SHP77 (cell line): ENCODE results near the gene ICA1.
"Not testable (repeated sequence)": the region's sequence is repeated elsewhere in the genome, so short reads cannot be mapped to it uniquely, and the experiment has no call there.

Experiments
- DNase-seq, 2 experiments: peaks; one replicate each; lab custom pipeline; 2025; lab: John Stamatoyannopoulos, UW

ICA1 gene

DNA sequence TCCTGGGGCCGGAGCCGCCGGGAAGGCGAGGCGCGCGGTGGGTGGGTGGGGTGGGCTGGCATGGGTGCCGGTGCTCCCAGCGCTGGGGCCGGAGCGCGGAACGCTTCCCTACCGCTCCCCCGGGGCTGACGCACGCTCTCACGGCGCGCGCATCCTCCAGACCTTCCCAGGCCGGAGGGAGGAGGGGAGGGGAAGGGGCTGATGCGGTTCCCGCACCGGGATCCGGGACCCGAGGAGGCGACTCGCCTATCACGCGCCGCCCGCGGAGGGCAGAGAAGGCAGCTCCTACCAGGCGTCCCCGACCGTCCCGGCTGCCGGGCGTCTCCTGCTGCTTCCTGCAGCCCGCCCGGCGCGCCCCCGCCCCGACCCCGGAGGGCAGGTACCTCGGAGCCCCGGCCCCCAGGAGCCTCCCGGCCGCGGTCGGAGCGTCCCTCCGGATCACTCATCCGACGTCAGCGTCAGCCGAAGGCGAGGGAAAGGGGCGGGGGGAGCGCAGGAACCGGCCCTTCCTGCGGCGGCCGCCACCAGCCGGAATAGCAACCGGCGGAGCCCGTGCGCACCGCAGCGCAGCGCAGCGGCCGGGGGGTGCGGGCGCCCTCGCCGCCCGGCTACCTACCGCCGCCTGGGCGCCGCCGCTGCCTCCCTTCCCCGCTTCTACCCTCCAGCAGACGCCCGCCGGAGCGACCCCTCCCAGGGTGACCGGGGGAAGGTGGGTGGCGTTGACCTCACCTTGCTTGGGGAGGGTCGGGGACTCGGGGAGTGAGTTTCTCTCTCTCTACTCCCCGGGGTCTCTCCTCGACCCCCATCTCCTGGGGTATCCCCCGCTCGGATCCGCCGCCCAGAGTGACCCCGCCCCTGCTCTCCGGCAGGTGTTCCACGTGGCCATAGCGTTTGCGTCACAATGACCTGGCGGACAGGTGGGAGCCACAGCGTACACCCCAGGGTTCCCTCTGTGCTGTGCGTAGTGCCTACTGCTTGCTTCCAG, at the start of gene ICA1:
ICA1 (minus strand) TSS at position 457 of the 985 bp plus-strand sequence. CDS start 26,241 bp downstream, outside the sequence.
- peak; percentile 88 to 89 for DNase-seq

DNA sequence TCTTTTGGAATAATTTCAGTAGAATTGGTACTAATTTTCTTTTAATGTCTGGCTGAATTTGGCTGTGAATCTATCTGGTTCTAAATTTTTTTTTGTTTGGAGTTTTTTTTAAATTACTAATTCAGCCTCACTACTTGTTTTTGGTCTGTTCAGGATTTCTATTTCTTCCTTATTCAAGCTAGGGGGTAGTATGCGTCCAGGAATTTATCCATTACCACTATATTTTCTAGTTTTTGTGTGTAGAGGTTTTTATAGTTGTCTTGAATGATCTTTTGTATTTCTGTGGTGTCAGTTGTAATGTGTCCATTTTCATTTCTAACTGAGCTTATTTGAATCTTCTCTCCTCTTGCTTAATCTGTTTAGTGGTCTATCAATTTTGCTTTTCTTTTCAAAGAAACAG, 48.9 kb upstream of the ICA1 start:
- no peak for DNase-seq

DNA sequence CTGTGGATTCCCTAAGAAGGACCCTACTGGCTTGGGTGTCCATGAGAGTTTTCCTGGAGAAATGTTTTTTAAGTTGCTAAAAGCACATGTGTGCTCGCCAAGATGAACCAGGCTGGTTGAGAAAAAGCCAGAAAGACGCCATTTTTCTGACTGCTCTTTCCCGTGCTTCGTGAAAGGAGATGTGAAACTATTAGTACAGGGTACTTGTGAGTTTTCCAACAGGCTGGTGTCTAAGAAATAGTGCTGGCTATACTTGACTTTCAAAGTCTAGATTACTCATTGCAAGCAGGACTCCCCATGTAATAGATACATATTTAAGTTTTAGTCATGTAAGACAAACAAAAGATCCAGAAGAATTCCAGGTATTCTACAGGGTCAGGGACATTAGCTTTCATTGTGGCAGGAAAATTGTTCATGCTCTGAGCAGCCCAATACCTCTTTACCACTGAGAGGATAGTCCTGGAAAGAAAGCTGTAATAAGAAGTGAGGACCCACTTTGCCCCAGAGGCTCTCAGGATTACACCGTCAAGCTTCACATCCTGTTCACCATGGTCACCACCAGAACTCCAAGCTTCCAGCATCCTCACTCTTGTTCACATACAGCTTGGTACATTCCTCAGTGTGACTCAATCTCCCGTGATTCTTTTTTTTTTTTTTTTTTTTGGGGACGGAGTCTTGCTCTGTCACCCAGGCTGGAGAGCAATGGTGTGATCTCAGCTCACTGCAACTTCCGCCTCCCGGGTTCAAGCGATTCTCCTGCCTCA, 43.8 kb upstream of the ICA1 start:
- DNase-seq, result no peak

DNA sequence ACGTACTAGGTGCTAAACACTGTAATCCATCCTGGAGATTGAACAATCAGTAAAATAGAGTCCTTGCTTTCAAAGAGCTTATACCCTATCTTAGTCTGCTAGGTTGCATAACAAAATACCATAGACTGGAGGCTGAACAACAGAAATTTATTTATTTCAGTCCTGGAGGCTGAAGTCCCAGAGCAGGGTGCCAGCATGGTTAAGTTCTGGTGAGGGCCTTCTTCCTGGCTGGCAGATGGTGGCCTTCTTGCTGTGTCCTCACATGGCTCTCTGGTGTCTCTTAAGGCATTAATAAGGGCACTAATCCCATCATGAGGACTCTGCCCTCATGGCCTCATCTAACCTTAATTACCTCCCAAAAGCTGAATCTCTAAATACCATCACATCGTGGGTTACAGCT, 43.1 kb upstream of the ICA1 start:
- no peak for DNase-seq

DNA sequence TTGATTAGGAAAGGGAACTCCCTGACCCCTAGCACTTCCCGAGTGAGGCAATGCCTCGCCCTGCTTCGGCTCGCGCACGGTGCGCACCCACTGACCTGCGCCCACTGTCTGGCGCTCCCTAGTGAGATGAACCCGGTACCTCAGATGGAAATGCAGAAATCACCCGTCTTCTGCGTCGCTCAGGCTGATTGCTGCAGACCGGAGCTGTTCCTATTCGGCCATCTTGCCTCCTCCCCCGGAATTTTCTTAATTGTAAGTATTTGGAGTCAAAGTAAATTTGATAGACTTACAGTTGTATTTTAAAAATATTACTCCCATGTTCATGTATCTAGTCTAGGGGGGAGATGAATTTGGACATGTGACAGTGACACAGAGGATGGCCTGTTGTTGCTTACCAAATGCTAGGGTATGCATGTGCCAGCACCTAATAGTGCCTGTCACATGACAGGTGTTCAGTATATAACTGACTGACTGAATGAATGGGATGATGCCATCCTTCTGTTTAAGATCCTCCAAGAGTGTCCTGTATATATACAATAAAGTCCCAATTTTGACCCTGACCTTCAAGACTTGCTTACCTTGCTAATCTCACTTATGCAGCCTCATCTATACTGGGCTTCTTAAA, 42.0 kb upstream of the ICA1 start:
- peak; percentile 62 to 76 for DNase-seq

DNA sequence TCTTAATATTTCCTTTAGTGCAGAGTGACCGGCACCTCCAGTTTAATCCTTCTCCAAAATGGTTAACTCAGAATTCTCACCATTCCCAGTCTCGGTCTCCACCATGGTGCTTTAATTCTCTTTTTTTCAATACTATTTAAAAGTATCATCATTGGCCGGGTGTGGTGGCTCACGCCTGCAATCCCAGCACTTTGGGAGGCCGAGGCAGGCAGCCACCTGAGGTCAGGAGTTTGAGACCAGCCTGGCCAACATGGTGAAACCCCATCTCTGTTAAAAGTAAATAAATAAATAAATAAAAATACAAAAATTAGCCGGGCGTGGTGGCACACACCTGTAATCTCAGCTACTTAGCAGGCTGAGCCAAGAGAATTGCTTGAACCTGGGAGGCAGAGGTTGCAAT, 35.1 kb upstream of the ICA1 start:
- DNase-seq, result not testable (repeated sequence)

DNA sequence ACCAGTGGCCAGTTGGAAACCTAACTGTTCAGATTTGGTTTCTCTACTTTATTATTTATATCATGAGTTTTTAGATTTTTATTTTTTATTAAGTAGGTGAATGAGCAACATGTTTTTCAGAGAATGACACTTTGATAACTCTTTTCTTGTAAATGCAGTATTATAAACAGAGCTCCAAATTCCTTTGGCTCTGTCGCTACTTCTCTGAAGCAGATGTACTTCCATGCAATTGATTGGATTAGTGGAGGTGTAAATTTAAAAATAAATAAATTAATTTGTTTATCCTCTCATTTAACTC, 34.3 kb upstream of the ICA1 start:
- DNase-seq, result no peak

DNA sequence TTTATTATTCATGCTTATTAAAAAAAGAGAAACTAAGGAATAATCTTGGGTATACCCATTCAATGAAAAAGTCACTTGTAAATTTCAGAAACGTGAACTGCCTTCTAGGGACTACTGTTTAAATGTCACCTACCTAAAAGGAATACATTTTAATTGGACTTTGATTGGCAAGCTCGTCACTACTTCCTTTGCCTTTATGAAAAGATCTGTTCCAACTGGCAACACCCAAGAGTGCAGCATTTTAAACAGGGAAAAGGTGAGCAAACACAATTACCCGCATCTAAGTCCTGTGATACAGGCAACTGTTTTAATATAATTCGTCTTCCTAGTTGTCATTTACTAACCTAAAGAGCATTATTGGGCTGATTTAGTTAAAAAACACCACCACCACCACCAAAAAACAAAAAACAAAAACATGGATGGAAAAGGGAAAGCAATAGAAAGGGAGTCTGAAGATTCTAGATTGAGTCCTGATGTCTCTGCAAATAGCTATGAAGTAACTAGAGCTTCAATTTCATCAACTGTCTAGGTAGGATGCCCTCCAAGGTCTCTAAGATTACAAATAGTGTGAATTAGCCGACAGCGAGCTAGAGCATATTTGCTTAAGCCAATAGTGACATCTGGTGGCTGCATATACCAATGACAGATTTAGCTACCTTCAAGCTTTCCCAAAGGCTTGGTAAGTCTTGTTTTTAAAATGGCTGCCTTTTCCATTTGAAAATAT, 33.8 kb upstream of the ICA1 start:
- peak; percentile 91 to 92 for DNase-seq

DNA sequence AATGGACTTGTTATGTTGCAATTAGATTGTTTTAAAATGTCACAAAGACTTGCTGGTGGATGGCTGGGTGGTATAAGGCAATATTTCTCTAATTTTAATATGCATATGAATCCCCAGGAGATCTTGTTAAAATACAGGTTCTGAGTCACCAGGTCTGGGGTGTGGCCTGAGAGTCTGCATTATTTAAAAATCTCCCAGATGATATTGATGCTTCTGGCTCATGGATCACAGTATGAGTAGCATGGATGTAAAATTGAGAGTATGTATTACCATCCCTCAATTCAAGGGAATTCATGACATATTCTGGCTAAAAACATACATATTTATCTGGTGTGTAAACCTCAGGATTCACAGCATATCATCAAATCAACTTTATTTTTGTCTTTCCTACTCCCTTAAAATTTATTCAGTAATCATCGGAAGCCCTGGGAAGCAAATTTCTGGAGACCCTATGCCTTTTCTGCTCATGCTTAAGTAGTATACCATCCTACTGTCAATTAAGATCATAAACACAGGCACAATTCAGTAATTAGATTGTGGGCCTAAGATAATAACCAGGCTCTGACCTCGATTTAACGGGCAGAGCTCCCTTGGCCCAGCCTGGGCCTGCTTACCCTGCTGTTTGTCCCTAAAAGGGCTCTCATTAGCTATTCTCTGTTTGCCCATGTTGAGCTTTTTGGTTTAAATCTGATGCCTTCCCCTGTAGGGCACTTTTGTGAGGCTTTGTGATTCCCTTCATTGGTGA, 29.6 kb upstream of the ICA1 start:
- DNase-seq, result no peak

DNA sequence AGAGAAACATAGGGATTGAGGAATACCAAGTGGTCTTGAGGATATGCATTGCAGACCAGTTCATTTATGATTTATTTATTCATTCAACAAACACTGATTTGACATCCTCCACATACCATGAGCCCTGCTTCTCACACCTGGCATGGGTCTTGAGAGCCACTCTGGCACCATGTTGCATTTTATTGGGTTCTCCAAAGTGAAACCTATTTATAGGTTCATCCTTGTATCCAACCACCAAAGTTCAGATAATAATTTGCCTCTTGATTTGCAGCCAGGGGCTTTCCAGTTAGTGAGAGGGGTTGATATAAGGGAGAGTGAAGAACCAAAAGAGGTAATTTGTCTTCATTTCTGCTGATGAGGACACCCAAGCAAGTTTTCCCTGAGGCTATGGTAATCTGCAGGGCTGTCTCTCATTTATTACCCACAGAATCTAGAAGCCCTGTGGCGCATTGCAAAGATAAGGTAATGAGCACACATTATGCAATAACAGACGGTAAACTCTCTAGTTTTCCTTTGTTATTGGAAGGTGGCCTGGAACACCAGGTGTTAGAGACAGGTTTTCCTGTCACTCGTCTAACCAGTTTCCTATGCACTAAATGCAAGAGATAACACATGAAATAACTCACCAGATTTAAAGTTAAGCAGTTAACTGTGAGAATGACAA, 28.8 kb upstream of the ICA1 start:
- no peak for DNase-seq

DNA sequence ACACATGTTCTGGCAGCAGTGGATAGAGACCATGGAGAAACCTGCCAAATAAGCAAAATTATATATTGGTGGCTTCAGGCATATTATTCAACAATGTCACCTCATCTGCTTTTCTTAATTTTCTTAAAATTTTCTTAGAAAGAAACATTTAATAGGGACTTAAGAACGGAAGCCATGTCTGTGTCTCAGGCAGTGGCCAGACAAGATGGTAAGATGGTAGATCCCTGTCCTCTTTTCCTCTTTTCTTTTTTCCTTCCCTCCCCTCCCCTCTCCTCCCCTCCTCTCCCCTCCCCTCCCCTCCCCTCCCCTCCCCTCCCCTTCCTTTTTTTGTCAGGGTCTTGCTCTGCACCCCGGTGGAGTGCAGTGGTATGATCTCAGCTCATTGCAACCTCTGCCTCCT, 24.2 kb upstream of the ICA1 start:
- DNase-seq, result no peak

DNA sequence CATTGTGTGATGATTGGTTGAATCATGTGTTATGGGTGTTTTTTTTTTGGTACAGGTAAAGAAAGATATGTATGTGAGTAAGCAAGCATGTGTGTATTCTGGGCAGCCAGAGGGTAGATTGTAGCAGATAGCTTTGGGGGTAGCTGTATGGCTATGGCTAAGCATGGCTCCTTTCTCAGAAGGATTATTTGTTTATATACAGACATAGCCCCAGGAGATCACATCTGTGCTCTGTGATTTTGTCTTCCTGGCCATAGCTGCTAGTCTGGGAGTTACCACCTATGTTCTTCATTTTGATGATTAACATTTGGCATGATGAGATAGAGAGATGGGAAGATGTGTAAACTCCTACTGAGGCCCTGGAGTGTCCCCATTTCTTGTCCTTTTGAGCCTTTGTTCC, 23.2 kb upstream of the ICA1 start:
- no peak for DNase-seq

DNA sequence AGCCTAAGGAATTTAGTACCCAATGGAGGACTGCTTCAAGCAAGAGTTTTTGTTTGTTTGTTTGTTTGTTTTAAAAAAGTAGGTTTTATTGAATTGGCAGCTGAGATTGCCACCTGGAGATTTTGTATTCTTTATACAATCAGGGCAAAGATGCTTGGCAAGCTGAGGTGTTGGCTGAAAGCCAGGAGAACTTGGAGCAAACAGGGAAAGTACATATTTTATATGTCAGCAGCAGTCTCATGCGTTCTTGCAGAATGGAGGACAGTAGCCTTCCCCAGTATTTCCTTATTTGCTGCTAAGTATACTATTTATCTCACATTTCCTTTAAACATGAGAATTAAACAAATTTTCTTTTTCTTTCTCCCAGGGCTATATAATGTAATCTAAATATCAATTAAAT, 22.6 kb upstream of the ICA1 start:
- no peak for DNase-seq

DNA sequence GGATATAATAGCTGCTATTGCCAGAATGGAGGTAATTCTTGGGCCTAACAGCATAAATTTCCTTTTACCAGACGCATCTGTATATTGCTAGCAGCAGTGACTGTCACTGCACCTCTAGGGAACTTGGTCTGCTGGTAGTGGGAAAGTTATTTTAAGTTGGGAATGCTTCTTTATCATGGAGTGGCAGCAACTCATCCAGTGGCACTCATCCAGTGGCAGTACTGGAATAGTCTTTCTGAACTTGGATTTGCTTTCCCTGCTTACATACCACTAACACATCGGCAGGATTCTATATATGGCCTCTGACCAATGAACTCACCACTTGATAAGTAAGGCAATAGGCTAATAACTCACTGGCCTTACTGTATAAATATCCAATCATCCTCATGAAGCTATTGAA, 22.0 kb upstream of the ICA1 start:
- DNase-seq, result no peak

DNA sequence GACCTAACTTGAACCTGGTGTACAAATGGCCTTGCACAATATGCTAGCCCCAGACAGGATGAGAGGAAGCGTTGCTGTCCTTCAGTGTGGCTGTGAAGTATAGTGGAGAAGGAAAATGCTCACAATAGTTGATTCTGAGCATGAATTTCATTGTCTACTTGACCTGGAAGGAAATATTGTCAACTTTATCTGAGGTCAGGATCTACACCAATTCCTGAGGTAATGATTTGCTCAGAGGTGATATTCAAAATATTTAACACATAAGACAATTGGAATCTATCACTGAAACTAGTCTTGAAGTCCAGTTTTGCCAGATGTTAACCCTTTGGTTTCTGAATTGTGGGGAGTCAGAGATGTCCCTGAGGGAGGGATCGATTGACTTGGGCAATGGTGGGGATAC, 20.9 kb upstream of the ICA1 start:
- no peak for DNase-seq

DNA sequence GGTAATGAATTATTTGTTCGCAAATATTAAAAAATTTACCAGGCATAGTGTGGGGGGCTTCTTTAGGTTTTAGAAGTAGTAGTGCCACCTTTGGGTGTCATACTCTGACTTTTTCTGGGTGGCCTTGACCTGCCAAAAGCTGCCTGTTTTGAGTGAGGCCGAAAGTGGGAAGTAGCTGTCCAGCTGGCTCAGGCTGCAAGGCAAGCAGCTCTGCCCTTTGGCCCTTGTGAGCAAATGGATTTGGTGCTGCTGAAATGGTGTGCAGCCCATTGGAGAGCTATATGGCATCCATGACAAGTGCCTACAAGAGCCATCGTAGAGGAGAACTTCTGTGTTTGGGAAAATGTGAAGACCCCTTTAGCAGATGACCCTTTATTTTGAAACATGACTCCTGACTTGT, 20.2 kb upstream of the ICA1 start:
- DNase-seq, result no peak

DNA sequence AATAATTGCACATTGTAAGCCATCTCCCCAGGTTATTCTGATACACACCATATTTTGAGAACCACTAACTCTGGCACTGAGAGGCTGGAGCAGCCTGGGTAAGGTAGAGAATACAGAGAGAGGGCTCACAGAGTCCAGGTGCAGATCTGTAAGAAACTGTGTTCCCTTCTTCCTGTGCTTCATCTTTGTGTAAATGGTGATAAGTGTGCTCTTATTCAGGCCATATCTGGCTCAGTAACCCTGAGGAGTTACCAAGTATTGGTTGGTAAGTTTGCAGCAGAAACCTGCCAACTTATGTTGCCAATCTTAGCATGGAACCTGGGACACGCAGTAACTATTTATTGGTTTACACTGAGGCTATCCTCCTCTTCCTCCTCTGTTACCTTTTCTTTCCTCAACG, 16.2 kb upstream of the ICA1 start:
- no peak for DNase-seq

DNA sequence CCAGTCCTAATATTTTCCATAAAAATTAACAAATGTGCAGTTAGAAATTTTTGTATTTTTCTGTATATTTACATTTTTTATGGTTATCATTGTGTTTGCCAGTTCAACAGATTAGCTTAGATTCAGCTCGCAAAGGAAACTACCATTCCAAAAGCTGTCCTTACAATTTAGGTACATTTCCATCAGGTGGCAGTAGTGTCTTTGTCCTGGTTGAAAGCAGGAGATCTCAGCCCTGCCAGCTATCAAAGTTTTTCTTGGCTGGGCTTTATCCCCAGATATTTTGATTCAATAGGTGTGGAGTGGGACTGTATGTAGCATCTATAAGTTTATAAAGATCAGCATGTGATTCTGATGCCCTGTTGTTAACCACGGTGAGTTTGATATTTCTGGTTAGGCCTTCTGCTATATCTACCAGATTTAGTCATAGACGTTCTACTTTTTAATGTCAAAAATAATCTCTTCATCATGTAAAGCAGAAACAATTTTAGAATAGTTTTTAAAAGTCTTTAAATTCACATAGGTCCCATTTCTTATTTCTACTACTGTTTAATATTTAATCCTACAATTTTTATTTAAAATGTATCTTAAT, 15.5 kb upstream of the ICA1 start:
- peak; percentile 19 to 56 for DNase-seq

DNA sequence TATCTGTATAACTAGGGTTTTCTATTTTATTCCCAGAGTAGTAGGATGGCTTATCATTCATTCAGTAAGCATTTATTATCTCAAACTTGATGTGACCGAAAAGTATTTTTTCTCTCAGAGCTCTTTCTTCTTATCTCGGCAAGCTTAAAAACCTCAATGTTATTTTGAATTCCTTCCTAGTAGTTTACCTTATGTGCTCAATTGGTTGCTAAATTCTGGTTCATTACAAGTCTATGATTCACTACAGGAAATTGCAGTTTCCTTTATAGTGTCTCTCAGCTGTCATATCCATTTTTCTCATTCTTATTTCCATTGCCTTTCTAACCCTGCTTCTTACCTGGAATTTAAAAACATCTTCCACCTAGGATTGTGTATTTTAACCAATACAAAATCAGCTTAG, 12.6 kb upstream of the ICA1 start:
- DNase-seq, result no peak

DNA sequence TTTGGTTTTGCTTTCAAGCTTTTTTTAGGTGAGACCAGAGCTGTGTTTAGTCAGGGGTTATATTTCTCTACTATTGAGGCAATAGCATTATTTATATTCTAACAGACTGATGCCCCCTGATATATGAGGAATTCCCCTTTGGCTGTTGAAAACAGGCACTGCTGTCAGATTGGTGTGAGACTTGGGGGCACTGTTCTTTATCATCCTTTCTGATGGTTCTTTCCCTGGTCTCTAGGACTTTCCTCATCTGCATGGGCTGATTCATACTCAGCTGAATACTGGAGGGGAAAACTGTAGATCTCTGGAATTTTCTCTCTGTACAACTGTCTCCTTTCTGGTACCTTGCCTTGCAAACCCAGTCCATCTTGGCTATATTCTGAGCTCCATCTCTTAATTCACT, 10.0 kb upstream of the ICA1 start:
- no peak for DNase-seq

DNA sequence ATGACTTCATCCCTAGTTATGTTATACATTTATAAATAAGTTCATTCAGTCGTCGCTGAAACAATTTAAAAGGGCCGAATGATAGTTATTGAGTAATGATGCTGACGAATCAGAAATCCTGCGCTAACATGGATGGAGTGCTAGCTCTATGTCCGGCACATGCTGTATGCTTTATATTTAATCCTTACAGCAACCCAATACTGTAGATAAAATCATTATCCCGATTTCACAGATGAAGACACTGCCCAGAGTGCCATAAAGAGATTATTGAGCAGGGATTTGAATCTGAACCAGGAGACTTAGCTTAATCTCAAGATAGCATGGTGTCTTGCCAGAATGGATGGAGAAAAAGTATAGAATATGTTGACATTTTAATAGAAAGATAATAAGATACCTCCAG, 1.1 kb upstream of the ICA1 start:
- peak in 1 of 2 experiments; percentile 8 for DNase-seq
